Epidermal melanocyte (primary cell): ENCODE data around the gene PTPRT.

Source experiments
- DNase-seq: peaks from one replicate; pipeline ENCODE4 v3.0.0; 2011; ENCODE audit warnings: low spot score; ENCODE audit not compliant: insufficient read length

Gene PTPRT

DNA sequence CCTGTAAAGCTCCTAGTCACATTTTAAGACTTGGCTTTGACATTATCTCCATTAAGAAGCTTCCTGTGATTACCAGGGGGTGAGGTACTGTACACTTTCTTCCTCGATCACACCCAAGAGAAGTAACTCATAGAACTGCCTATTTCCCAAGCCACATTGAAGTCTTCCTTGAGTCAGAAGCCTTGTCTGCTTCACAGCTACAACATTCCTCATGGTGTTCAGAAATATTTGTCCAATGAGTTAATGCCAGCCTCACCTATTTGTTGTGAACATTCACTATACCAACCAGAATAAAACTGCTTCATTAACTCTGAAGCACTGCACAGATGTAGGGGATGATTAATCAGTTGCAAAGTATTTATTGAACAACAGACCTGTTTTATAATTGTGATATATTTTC lies 622.3 kb downstream of the PTPRT start:
- no peak for DNase-seq

DNA sequence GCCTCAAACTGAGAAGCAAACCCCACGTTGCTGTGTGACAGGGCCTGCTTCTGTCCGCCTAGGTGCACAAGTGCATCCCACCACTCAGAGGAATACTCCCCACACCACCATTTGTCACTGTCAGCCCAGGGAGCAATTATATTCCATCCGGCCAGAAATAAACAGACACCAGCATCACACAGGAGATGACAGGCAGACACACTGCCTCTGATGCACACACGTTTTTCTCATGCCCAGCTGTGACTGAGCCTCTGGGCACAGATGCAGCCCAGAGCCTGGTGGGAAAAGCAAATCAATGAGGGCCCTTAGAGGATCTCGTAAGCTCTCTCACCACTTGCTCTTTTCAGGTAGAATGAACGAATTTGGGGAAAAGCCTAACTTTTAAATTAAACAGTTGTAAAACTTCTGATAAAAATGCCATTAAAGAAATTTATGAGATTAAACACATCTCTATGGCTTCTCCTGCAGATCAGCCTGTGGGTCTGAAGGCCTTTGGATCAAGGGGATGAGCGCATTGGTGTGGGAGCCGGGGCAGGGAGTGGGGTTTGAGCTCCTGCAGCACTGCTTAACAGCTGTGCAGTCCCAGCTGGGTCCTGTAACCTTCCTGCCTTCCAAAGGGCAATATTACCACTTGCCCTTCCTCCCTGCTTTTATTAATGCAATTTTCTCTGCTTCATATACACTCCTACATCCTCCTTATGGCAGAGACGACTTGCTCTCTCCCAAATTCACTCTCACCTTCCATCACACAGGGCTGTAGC lies 624.3 kb downstream of the PTPRT start:
- DNase-seq: no peak

DNA sequence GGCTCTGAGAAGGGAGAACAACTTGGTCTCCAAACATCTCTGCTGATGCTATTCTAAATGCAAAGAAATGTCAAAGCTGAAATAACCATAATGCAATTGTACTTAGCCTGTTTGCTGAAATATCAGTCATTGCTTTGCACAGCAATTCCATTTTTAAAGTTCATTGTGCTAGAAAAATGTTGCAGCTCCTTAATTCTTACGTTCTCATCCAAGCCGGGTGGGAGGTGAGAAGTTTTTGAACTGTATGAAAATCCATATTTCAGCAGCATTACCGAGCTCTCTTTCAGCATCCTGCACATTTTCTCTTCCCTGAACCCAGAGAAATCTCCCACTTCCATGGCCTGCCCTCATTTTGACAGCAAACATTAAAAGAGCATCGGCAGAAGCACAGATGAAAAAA lies 630.0 kb downstream of the PTPRT start:
- DNase-seq: no peak

DNA sequence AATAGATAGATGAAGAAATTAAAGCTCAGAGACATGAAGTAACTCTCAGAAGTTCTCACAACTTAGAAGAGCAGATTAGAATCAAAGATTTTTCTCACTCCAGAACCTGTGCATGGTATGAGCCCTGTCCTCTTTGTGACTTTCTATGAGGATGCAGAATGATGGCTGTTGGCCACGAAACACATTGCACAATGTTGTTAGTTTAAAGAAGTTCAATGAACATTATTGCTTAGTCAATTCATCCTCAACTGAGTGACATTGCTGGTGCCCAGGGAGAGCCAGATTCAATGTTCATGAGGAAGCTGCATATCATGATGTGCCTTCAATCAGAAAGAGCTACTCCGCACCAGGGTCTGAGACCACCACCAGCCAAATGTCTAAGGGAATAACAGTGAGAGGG lies 633.1 kb downstream of the PTPRT start:
- DNase-seq: no peak

DNA sequence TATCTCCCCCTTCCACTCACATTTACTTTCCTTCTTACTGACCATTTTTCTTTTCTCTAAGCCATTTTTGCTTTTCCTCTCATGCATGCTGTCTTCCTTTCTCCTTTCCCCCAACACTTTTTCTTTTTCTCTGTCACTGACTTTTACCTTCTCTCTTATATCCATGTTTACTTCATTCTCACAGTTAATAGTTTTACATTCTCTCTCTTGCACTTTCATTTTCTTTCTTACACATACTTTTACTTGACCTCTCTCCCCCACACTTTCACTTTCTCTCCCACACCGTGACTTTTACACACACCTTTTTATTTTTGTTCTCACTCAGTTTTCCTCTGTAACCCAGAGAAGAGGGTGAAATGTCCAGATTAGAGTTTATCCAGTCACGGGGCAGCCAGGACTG lies 636.3 kb downstream of the PTPRT start:
- no peak for DNase-seq

DNA sequence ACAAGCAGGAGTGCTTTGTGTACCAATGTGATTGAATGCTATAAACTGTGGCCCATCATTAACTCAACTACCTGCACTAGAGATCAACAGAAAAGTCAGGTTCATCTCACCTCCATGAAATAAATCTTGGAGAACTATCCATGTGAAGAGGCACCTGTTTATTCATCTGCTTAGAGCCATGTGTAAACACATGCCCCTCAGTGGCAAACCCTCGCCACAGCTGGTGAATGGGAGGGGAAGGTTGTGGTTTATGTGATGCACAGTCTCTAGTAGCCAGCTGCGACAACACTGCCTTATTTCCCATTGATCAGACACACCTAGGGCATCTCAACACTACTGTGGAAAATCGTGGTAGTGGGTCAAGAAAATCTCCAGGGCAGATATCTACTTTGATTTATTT lies 640.2 kb downstream of the PTPRT start:
- DNase-seq: no peak

DNA sequence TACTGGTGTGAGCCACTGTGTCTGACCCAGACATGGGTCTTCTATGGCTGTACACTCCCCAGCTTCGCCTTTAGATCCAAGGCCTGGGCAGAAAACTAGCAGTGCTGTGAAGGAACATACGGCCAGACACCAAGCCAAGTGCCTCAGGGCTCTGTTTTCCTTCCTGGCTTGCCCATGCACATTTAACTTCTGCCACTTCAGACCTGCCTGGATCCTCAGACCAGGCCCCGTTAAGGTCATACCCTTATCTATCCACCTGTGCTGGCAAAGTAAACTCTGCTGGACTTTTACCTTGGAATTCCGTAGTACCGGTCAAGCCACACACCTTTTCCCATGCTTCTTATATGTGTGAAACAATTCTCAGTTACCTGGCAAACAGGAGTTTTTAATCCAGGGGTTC lies 644.8 kb downstream of the PTPRT start:
- no peak for DNase-seq

DNA sequence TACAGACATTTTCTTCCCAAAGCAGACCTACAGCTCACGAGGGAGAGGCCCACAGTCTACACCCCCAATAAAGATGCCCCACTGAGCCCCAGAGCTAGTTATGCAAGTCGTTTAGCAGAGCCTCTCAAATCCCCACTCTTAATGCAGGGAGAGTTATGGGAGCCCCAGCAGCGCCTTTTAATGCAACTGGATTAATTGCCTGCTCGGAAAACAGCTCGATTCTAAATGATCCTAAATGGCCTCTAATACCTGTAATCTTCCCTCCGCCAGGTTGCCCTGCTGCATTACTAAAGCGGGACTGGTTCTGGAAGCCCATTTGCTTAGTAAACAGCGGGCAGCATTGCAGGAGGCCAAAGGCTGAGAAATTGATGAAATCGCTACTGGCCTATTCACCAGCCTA lies 656.9 kb downstream of the PTPRT start:
- DNase-seq: no peak

DNA sequence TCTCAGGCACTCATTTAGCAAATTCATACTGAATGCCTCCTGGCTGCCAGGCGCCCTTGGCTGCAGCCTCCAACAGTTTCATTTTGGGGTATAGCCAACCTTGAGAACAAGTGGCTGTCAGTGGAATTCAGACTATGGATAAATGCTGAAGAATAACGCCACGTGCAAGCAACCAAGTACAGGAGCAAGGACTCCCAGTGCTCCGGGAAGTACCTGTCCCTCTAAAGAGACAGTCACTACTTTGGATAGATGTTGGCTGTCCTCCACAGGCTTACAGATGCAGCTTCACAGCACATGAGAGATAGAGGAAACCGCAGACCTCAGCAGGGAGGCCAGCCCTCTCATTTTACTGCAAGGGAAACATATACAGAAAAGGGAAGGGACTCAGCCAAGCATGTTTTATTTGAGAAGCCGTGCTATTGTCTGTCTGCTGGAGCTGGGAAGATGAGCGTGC lies 658.2 kb downstream of the PTPRT start:
- DNase-seq: no peak

DNA sequence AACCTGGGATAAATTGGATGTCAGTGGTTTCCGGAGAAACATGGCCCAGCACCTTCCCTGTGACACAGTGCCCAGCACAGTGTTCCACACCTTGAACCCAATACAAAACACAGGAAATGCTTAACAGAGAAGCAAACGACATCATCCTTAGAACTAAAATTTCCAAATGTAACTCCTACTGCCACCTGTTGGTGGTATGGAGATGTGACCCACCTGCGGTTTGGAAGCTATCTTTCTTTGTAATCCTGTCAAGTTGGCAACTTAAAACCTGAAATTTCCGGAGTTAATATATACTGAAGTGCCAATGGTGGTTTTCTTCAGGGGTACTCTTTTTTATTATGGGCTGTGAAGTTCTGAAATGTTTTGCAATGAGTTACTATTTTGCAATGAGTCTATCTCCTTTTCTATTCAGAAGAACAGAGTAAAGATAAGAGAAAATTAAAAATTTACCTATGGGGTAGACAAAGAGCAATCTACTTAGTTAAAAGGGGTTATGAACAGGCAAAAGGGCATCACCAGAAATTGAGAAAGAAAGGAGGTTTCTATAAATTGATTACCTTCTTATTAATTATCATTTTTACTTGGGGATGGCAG lies 658.8 kb downstream of the PTPRT start:
- no peak for DNase-seq

DNA sequence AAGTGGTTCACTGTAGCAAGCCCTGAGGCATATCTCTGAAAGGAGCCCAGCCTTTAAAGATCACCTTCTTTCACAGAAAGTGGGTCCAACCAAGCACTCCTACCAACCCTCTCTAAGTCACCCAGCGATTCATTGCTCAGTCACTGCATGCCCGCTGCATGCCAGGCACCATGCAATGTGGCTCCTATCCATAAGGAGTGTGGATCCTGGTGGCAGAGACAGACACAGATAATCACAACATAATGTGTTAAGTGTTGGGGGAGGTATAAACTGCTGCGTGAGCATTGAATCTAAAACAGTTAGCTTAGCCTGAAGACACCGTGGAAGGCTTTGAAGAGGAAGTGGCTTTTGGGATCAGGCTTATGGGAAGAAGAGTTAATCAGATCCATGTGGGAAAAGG lies 659.5 kb downstream of the PTPRT start:
- no peak for DNase-seq

DNA sequence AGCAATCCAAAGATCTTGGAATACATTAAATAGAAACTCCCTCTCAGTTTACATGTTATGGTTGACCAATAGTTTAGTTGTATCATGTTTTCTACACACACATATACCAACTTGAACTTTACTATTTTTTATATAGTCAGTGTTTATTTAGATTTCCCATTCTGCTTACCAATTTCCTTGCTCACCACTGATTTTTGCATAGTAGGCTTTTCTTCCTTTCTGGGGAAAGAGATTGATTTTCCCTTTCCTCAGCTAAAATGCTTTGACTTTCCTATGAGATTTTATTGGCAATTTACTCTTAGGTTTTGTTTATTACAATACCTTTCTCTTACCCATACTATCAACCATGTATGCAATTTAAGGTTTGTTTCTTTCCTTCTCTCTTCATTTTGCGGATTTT lies 665.6 kb downstream of the PTPRT start:
- DNase-seq: no peak

DNA sequence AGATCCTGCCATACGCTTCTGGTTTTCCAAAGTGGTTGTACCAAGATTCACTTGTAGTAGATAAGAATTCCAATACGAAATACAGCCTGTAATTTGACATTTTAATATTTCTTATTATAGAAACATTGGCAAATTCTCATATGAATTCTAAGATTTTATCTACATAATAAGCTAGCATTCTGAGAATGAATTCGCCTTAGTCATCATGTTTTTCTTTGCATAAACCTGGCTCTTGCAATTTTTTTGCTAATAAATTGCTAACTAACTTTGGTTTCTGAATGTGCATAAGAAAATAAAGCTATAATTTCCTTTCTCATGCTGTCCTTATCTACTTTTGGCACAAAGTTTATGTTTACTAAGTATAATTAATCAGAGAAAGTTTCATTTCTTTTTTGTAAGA lies 673.0 kb downstream of the PTPRT start:
- DNase-seq: no peak

DNA sequence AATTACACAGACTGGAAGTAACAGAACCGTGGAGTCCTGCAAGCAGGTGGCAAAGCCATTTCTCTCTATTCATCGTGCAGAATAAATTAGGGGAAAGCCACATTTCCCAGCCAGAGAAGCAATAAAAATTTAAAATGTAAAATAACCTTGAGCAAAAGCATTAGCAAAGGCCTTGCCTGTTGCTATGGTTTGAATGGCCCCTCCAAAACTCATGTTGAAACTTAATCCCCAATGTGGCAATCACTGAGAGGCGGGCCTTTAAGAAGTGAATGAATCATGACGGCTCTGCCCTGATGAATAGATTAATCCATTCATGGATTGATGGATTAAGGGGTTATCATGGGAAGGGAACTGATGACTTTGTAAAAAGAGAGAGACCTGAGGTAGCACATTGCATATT lies 679.0 kb downstream of the PTPRT start:
- no peak for DNase-seq

DNA sequence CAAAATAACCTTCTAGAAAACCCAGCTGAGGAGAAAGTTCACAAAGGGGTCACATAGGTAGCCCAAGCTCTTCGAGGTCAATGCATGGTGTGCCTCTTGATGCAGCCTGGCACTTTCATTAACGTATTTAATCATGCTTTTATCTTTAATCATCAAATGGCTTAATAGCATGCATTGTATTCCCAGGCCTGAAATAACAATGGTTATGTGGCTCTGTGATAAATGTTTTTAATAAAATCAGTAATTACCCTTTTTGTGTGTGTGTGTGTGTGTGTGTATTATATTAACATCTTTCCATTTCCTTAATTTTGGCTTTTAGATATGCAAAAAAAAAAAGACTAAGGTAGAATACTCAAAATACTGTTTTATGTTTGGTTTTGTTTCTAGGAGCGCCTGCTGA lies 681.8 kb downstream of the PTPRT start:
- no peak for DNase-seq

DNA sequence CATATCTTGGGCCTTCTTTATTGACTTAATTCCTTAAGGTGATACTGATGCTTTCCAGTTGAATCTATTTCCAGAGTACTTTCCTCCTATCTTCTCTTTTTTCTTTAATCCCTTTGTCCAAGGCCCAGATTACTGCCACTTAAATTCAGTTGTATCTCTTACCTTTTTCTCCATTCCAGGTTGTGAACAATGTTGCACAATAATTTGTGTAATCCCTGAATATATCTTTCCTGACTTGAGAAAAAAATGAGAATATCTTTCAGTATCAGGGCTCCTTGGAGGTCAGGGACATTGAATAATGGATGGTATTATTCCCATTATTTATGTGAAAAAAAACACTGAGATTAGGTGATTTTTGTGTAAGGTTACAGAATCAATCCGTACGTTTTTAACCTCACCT lies 683.3 kb downstream of the PTPRT start:
- no peak for DNase-seq

DNA sequence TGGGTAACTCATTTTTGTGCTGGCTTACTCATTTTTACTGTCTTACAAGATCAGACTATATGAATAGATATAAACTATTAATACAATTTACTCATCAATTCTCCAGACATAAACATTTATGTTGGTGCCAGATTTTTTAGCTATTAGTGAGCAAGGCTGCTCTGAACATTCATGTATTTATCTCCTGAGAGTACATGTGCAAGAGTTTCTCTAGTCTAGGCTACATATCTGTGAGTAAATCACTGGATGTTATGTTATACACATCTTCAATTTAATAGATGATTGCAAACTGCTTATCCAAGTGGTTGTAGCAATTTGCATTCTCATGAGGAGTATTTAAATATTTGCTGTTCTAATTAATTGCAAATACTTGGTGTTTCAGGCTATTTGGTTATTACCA lies 687.1 kb downstream of the PTPRT start:
- DNase-seq: no peak

DNA sequence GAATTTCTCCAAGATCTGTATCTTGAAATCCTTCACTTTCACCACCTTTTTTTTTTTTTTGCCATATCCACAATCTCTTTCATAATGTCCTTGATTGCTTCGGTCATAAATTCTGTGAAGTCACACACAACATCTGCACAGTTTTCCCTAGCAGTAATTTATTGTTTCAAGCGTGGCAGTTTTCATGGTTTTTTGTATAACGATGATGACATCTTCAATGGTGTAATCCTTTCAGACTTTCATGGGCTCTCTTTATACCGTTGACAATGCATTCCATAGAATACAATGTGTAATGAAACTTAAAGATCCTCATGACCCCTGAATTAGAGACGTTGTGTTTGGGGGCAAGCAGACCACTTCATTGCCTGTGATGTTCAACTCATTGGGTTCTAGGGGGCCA lies 693.1 kb downstream of the PTPRT start:
- DNase-seq: no peak

DNA sequence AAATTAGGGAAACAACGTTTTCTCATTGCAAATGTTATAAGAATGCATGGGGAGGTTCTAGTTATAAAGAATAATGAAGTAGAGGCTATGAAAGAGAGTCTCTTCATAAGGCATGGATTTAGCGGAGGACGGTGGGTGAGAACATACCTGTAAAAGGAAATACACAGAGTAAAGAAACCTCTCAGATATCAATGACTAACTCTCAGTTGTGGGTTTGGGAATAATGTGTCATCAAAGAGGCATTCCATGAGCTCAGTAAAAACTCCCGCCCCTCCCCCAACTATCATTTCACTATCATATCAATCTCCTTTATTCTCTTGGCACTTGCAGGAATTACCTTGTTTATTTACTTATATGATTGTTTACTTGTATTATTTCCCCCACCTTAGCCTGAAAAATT lies 695.4 kb downstream of the PTPRT start:
- DNase-seq: no peak

DNA sequence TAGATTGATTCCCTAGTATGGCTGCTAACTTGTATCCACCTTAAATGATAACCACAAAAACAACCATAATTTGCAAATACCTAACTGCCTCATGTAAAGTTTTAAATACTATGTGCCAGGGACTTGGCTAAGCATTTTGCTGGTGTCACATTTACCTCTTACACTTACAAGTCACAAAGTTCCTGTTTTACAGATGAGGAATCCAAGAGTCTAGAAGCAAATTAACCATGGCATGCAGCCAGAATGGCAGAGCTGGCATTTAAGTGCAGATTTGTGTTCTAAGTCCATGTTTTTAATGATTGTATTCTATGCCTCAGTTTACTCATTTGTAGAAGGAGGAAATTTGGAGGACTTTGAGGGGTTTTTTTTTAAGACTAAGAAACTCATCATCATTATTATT lies 696.7 kb downstream of the PTPRT start:
- DNase-seq: no peak

DNA sequence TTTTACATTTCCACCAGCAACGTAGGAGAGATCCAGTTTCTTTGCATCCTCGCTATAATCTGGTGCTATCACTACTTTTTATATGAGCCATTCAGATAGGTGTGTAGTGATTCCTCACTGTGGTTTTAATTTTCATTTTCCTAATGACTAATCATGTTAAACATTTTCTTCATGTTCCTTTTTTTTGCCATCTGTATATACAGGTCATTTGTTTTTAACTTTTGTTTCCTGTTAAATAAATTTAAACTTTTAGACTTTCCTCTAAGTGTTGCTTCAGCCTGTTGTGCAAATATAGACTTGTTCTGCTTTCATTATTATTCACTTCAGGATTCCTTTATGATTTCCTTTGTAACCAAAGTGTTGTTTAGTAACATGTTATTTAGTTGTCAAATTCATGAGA lies 697.4 kb downstream of the PTPRT start:
- no peak for DNase-seq

DNA sequence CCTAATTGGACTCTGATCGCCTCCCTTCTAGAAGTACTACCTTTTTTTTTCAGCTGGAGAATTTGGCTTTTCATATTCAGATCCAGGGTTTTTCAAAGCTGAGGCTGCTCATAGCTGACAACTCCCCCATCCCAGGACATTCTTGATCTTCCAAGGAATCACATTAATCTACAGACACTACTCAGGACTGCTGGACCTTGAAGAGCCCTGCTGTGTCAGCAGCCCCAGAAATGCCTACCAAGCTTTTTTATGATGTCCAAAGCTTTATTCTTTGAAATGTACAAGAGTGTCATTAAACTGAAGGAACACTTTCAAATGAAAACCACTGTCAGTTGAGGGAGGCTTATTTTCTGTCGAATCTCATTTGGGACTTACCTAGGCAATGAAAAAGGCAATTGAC lies 704.1 kb downstream of the PTPRT start:
- no peak for DNase-seq

DNA sequence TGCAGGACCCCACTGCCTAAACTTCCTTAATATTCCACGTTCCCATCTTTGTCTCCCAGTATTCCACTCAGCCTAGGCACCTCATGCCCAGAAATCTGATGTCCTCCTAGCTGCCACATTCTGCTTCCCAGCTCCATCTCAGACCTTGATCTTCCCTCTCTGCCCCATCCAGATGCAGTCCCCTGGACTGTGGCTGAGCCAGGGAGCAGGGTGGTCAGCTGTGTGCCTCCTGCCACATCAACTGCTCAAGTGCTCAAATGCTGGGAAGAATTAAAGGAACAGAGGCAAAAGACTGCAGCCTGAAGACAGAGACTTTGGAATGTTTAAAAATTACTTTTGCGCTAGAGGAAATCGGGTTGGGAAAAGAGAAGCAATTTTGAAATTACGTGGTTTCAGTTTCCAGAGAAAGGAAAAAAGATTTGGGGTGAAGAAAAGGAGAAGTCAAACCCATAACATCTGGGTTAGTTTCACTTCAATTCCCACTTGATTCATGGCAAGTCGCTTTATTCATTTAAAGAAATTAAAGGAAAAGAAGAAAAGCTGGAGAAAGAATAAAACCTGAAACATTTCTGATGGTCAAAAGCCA lies 704.8 kb downstream of the PTPRT start:
- no peak for DNase-seq
